ENCODE data around the gene ABCA2. TPM values are rescaled to one million over a fixed set of nuclear protein-coding genes. Genes with fewer than 3 reads are reported as not detected.

Gene ABCA2
- total RNA-seq, 1 experiment from 2014 or later, result 22.4 TPM

GRCh38 chr9:137056739-137057415 is 28.8 kb upstream of the ABCA2 start:
- Histone ChIP-seq H3K4me1 (ENCODE audit: insufficient read depth, low read length) (no peaks in the 10 kb centered on the region), H2AFZ (ENCODE audit: low read length) (no peak overlapping the region), H3K9ac (ENCODE audit: extremely low read depth, insufficient read length, low read length) (no peak overlapping the region), H3K9me3 (ENCODE audit: control insufficient read depth, low read depth, low read length) (no peaks in the 10 kb centered on the region), H3K27me3 (ENCODE audit: insufficient read depth, low read length) (peaks cover 2% of the 10 kb centered on the region; the same call in 1 of the 2 replicates), H3T11ph (ENCODE audit: low read length) (no peak overlapping the region), H3K56ac (ENCODE audit: insufficient read length, low read depth, low read length) (no peak overlapping the region), H2BK12ac (ENCODE audit: insufficient read length, low read depth, low read length) (no peak overlapping the region), H3K23me2 (ENCODE audit: insufficient read length, low read depth, low read length, poor library complexity, severe bottlenecking) (peaks cover 6% of the 10 kb centered on the region), H3K27ac (ENCODE audit: insufficient read length, low read depth, low read length) (no peak overlapping the region), H2BK5ac (ENCODE audit: insufficient read length, low read length) (no peak overlapping the region), H3K4ac (ENCODE audit: low read depth, low read length) (no peak overlapping the region), H4K91ac (ENCODE audit: insufficient read length, low read depth, low read length) (no peak overlapping the region), H2BK20ac (ENCODE audit: low read depth, low read length, poor library complexity, severe bottlenecking) (no peak overlapping the region), H3K18ac (ENCODE audit: insufficient read length, low read depth, low read length) (no peak overlapping the region), H2AK5ac (ENCODE audit: insufficient read length, low read length) (no peak overlapping the region), H3K79me1 (ENCODE audit: insufficient read depth, low read depth, low read length, poor library complexity, severe bottlenecking) (no peaks in the 10 kb centered on the region), H4K20me1 (ENCODE audit: control insufficient read depth, insufficient read depth, insufficient read length) (no peaks in the 10 kb centered on the region), H2BK15ac (ENCODE audit: low read depth, low read length) (no peak overlapping the region), H4K8ac (replicated peaks; ENCODE audit: insufficient read length, low read depth, low read length) (no peak overlapping the region), H3K4me2 (ENCODE audit: insufficient read depth, insufficient read length, low read length) (no peak overlapping the region), H3K79me2 (ENCODE audit: insufficient read depth, low read length) (no peaks in the 10 kb centered on the region), H3K23ac (ENCODE audit: insufficient read length, low read depth, low read length) (no peak overlapping the region), H4K5ac (ENCODE audit: insufficient read length, low read depth, low read length) (no peak overlapping the region), H2BK120ac (ENCODE audit: low read depth, low read length, poor library complexity, severe bottlenecking) (no peak overlapping the region), H3K14ac (ENCODE audit: insufficient read depth, low read length) (no peak overlapping the region)
- Mint-ChIP-seq H3K27ac (no peak overlapping the region), H3K4me3 (no peak overlapping the region), H3K36me3 (ENCODE audit: insufficient read depth in 1 of 3, low read depth in 3 of 3) (no peaks in the 10 kb centered on the region), H3K27me3 (ENCODE audit: low read depth) (peaks cover 49% of the 10 kb centered on the region), H3K4me1 (peaks cover 2 to 7% of the 10 kb centered on the region in 2 experiments), H3K9me3 (no peaks in the 10 kb centered on the region)
- no CpG with 5 or more reads among the region's 17 CpGs for WGBS (ENCODE audit: extremely low coverage, insufficient read length, low lambda C conversion rate)
- no peak for DNase-seq
- TF ChIP-seq, protein P1, sequence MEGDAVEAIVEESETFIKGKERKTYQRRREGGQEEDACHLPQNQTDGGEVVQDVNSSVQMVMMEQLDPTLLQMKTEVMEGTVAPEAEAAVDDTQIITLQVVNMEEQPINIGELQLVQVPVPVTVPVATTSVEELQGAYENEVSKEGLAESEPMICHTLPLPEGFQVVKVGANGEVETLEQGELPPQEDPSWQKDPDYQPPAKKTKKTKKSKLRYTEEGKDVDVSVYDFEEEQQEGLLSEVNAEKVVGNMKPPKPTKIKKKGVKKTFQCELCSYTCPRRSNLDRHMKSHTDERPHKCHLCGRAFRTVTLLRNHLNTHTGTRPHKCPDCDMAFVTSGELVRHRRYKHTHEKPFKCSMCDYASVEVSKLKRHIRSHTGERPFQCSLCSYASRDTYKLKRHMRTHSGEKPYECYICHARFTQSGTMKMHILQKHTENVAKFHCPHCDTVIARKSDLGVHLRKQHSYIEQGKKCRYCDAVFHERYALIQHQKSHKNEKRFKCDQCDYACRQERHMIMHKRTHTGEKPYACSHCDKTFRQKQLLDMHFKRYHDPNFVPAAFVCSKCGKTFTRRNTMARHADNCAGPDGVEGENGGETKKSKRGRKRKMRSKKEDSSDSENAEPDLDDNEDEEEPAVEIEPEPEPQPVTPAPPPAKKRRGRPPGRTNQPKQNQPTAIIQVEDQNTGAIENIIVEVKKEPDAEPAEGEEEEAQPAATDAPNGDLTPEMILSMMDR (conservative IDR thresholded peaks at IDR 0.05), result no peak

Data from H9 (cell line).